Measurements from ENCODE around the gene PRKCE.

- TF ChIP-seq GATA2 (IDR thresholded peaks at IDR 0.05; ENCODE audit: low read depth, low read length) = no peak
- no peak for TF ChIP-seq GATA3 (IDR thresholded peaks at IDR 0.05; ENCODE audit: low read depth, low read length)
Observed at GRCh38 chr2:45731141-45731540, 79.7 kb downstream of the PRKCE start.
